T-cell (primary cell): ENCODE measurements around the gene ANKRD63. TPM values are rescaled to one million over a fixed set of nuclear protein-coding genes. Genes with fewer than 3 reads are reported as not detected.

Source experiments
- ATAC-seq, 4 experiments: fragments of 200-7000 bp in 3 of 4; fragments of 150-1000 bp in 1 of 4; cut with Tn5 transposase; replicated peaks in 1 of 4; 1 replicate in 3 of 4; 2 replicates in 1 of 4; pipeline ENCODE4 v1.10.0; 2021; ENCODE audit warnings: moderate library complexity in 3 of 4, mild to moderate bottlenecking in 2 of 4, moderate number of reproducible peaks in 1 of 4
- CTCF ChIA-PET, 2 donors: fragments of 300-600 bp; sonication (Branson Sonifier 250); formaldehyde crosslinking; loops; one replicate each; lab custom pipeline; 2022; ENCODE audit warnings: antibody characterized with exemption in 2 of 2; lab: Charles Lee
- POLR2A ChIA-PET, 2 donors: fragments of 300-600 bp; sonication (Branson Sonifier 250); formaldehyde crosslinking; loops; one replicate each; lab custom pipeline; 2022; ENCODE audit warnings: antibody characterized with exemption in 2 of 2; lab: Charles Lee
- DNase-seq, 35 experiments: peaks; one replicate each; pipeline versions ENCODE4 v3.0.0 to v3.0.0-alpha.2; 2013 to 2023
- H3K27ac ChIP-seq: one replicate; pipeline ENCODE4 v1.5.1; 2013; ENCODE audit warnings: low read length
- H3K27me3 ChIP-seq, 2 experiments: replicated peaks in 1 of 2; 1 replicate in 1 of 2; 2 replicates in 1 of 2; pipeline versions ENCODE4 v1.6.1 to v1.7.0; 2013; ENCODE audit warnings: low read length in 1 of 2, mixed read lengths in 1 of 2; ENCODE audit not compliant: control insufficient read depth in 2 of 2, insufficient read depth in 2 of 2; ENCODE audit errors: extremely low read depth in 1 of 2
- H3K36me3 ChIP-seq, 2 donors: 1 replicate in 1 of 2; 2 replicates in 1 of 2; pipeline versions ENCODE4 v1.6.1 to v1.7.0; 2013; ENCODE audit warnings: low read length in 1 of 2; ENCODE audit not compliant: control insufficient read depth in 2 of 2, insufficient read depth in 1 of 2; ENCODE audit errors: extremely low read depth in 1 of 2
- H3K4me1 ChIP-seq, 2 experiments: 1 replicate in 1 of 2; 2 replicates in 1 of 2; pipeline versions ENCODE4 v1.6.1 to v1.7.0; 2013; ENCODE audit warnings: low read length in 2 of 2, mixed read lengths in 1 of 2; ENCODE audit not compliant: insufficient read depth in 2 of 2, control insufficient read depth in 1 of 2; ENCODE audit errors: extremely low read depth in 1 of 2
- H3K4me3 ChIP-seq, 2 donors: 1 replicate in 1 of 2; 2 replicates in 1 of 2; pipeline versions ENCODE4 v1.5.1 to v1.7.0; 2013; ENCODE audit warnings: mild to moderate bottlenecking in 2 of 2, low read length in 1 of 2, moderate library complexity in 1 of 2; ENCODE audit not compliant: control insufficient read depth in 1 of 2; ENCODE audit errors: extremely low read depth in 1 of 2
- H3K9me3 ChIP-seq: 2 replicates; pipeline ENCODE4 v1.7.0; 2013
- H3K27ac Mint-ChIP-seq, 2 donors: one replicate each; pipeline ENCODE4 v1.8.0; 2020 to 2021; ENCODE audit warnings: mild to moderate bottlenecking in 2 of 2, mixed read lengths in 2 of 2
- H3K27me3 Mint-ChIP-seq, 2 donors: one replicate each; pipeline ENCODE4 v1.8.0; 2021 to 2022; ENCODE audit warnings: mixed read lengths in 2 of 2
- H3K36me3 Mint-ChIP-seq: one replicate; pipeline ENCODE4 v1.8.0; 2021; ENCODE audit warnings: mixed read lengths
- H3K4me1 Mint-ChIP-seq, 3 donors: one replicate each; pipeline ENCODE4 v1.8.0; 2020 to 2022; ENCODE audit warnings: mixed read lengths in 3 of 3, mild to moderate bottlenecking in 1 of 3
- H3K4me3 Mint-ChIP-seq, 3 donors: one replicate each; pipeline ENCODE4 v1.8.0; 2020 to 2022; ENCODE audit warnings: mild to moderate bottlenecking in 3 of 3, mixed read lengths in 3 of 3, moderate library complexity in 3 of 3
- H3K9me3 Mint-ChIP-seq, 3 donors: one replicate each; pipeline ENCODE4 v1.8.0; 2020 to 2022; ENCODE audit warnings: mixed read lengths in 3 of 3
- whole genome bisulfite sequencing: methylation state at CpG from one replicate; pipeline ENCODE4 v1.1.5; 2013; ENCODE audit warnings: missing lambda C conversion rate; ENCODE audit not compliant: insufficient coverage; 5-methylcytosine and 5-hydroxymethylcytosine counted together
- total RNA-seq, 35 experiments: library from RNA in 6 of 35; stranded (reverse) in 6 of 35; fragments of 120-200 nt in 1 of 35; gene quantifications; one replicate each; pipeline versions ENCODE4 v1.2.1 to v1.2.4 and lab custom pipeline; 2013 to 2026

ANKRD63 gene
- total RNA-seq, 5 donors from 2014 or later (not counting 1 experiment from before 2014, with no cell fraction given): 0.23 to 0.38 TPM; not detected in 3

GRCh38 chr15:40329804-40330203 is 46.9 kb upstream of the ANKRD63 start:
- Mint-ChIP-seq H3K4me3 (no peak overlapping the region), H3K4me1 (peaks cover 24 to 48% (median 27%) of the 10 kb centered on the region in 3 donors), H3K36me3 (no peaks in the 10 kb centered on the region), H3K27me3 (no peaks in the 10 kb centered on the region), H3K27ac (no peak overlapping the region), H3K9me3 (no peaks in the 10 kb centered on the region)
- Histone ChIP-seq H3K9me3 (no peaks in the 10 kb centered on the region), H3K27ac (no peak overlapping the region), H3K4me3 (no peak overlapping the region), H3K4me1 (peaks cover 16 to 26% of the 10 kb centered on the region in 2 experiments), H3K27me3 (no peaks in the 10 kb centered on the region), H3K36me3 (no peaks in the 10 kb centered on the region)
- WGBS: 100% methylated on average over 3 of the region's 7 CpGs
- ChIA-PET POLR2A (interaction anchor here in 1 of 2 donors (0.7 kb wide), 1 partner anchor 23 kb away, joined by 4 read pairs; no protein-coding TSS in a partner anchor), CTCF (interaction anchor here in 1 of 2 donors (0.9 to 1.9 kb wide), 2 partner anchors 9 to 55 kb away, joined by 4 to 6 read pairs; no protein-coding TSS in a partner anchor)
- ATAC-seq: no peak
- no peak for DNase-seq

GRCh38 chr15:40328751-40329150 is 45.9 kb upstream of the ANKRD63 start:
- ATAC-seq (no peak), DNase-seq (no peak)
- H3K27ac ChIP-seq: no peak overlapping the region
- 80% methylated on average over 5 of the region's 5 CpGs for WGBS
- ChIA-PET POLR2A (interaction anchor here (0.6 to 0.7 kb wide), 2 partner anchors 68 to 107 kb away, joined by 3 to 4 read pairs; no protein-coding TSS in a partner anchor), CTCF (interaction anchor here (0.7 to 5.1 kb wide), 2 partner anchors 9 to 15 kb away, joined by 3 to 30 read pairs; no protein-coding TSS in a partner anchor)
- no peak overlapping the region for H3K4me3 ChIP-seq
- no peak overlapping the region for H3K27ac Mint-ChIP-seq
- H3K36me3 Mint-ChIP-seq: no peaks in the 10 kb centered on the region
- no peaks in the 10 kb centered on the region for H3K36me3 ChIP-seq
- H3K4me3 Mint-ChIP-seq: no peak overlapping the region
- H3K9me3 Mint-ChIP-seq: no peaks in the 10 kb centered on the region
- no peaks in the 10 kb centered on the region for H3K27me3 ChIP-seq
- H3K4me1 Mint-ChIP-seq: peaks cover 19 to 41% (median 21%) of the 10 kb centered on the region in 3 donors
- peaks cover 7 to 21% of the 10 kb centered on the region in 2 experiments for H3K4me1 ChIP-seq
- H3K27me3 Mint-ChIP-seq: no peaks in the 10 kb centered on the region
- no peaks in the 10 kb centered on the region for H3K9me3 ChIP-seq

- WGBS: 80% methylated on average over 2 of the region's 3 CpGs
- H3K4me3 Mint-ChIP-seq: no peak overlapping the region
- POLR2A ChIA-PET: no interaction called here
Observed at GRCh38 chr15:40328176-40328575, 45.3 kb upstream of the ANKRD63 start.

GRCh38 chr15:40327457-40327856 is 44.6 kb upstream of the ANKRD63 start:
- Histone ChIP-seq H3K9me3 (no peaks in the 10 kb centered on the region), H3K27ac (no peak overlapping the region), H3K27me3 (no peaks in the 10 kb centered on the region), H3K4me3 (no peak overlapping the region), H3K4me1 (peaks cover 9 to 24% of the 10 kb centered on the region in 2 experiments), H3K36me3 (no peaks in the 10 kb centered on the region)
- peaks cover 23 to 30% (median 23%) of the 10 kb centered on the region in 3 donors for H3K4me1 Mint-ChIP-seq
- no peak for DNase-seq
- ChIA-PET CTCF (interaction anchor here (1.7 to 5.1 kb wide), 2 partner anchors 10 to 11 kb away, joined by 5 to 30 read pairs; no protein-coding TSS in a partner anchor), POLR2A (interaction anchor here in 1 of 2 donors (0.5 kb wide), 1 partner anchor 1626 kb away, joined by 4 read pairs; no protein-coding TSS in a partner anchor)
- WGBS: 63% methylated on average over 5 of the region's 6 CpGs
- H3K36me3 Mint-ChIP-seq: no peaks in the 10 kb centered on the region
- no peak for ATAC-seq
- H3K4me3 Mint-ChIP-seq: no peak overlapping the region
- no peaks in the 10 kb centered on the region for H3K27me3 Mint-ChIP-seq
- H3K27ac Mint-ChIP-seq: no peak overlapping the region
- no peaks in the 10 kb centered on the region for H3K9me3 Mint-ChIP-seq

More at GRCh38 chr15:40328176-40328575, 45.3 kb upstream of the ANKRD63 start:
- no peaks in the 10 kb centered on the region for H3K36me3 ChIP-seq
- DNase-seq: no peak
- no peaks in the 10 kb centered on the region for H3K36me3 Mint-ChIP-seq
- no peak overlapping the region for H3K27ac ChIP-seq
- no peak overlapping the region for H3K27ac Mint-ChIP-seq
- no peaks in the 10 kb centered on the region for H3K9me3 Mint-ChIP-seq
- ATAC-seq: no peak
- H3K9me3 ChIP-seq: no peaks in the 10 kb centered on the region
- H3K4me1 ChIP-seq: peaks cover 5 to 17% of the 10 kb centered on the region in 2 experiments
- peaks cover 17 to 37% (median 19%) of the 10 kb centered on the region in 3 donors for H3K4me1 Mint-ChIP-seq
- H3K4me3 ChIP-seq: no peak overlapping the region
- no peaks in the 10 kb centered on the region for H3K27me3 ChIP-seq
- no peaks in the 10 kb centered on the region for H3K27me3 Mint-ChIP-seq
- CTCF ChIA-PET: interaction anchor here in 1 of 2 donors (5.1 kb wide), 1 partner anchor 10 kb away, joined by 30 read pairs; no protein-coding TSS in a partner anchor

GRCh38 chr15:40325700-40326099 is 42.8 kb upstream of the ANKRD63 start:
- DNase-seq (no peak), ATAC-seq (no peak)
- no peaks in the 10 kb centered on the region for H3K36me3 Mint-ChIP-seq
- H3K4me1 Mint-ChIP-seq: peaks cover 34 to 41% (median 35%) of the 10 kb centered on the region in 3 donors
- POLR2A ChIA-PET: no interaction called here
- Histone ChIP-seq H3K9me3 (no peaks in the 10 kb centered on the region), H3K36me3 (no peaks in the 10 kb centered on the region), H3K4me1 (peaks cover 9 to 30% of the 10 kb centered on the region in 2 experiments), H3K4me3 (no peak overlapping the region), H3K27me3 (no peaks in the 10 kb centered on the region), H3K27ac (no peak overlapping the region)
- no peak overlapping the region for H3K27ac Mint-ChIP-seq
- CTCF ChIA-PET: interaction anchor here (0.9 to 5.1 kb wide), 7 partner anchors 9 to 46 kb away, joined by 3 to 30 read pairs (median 4); partner anchors contain the start of gene PLCB2 (in 1 of the 2)
- H3K4me3 Mint-ChIP-seq: peak overlapping the region; percentile 18 to 80 (median 76)
- no peaks in the 10 kb centered on the region for H3K9me3 Mint-ChIP-seq
- H3K27me3 Mint-ChIP-seq: no peaks in the 10 kb centered on the region
- WGBS: 80% methylated on average over 1 of the region's 2 CpGs

- Histone ChIP-seq H3K4me1 (peaks cover 9 to 32% of the 10 kb centered on the region in 2 experiments), H3K9me3 (no peaks in the 10 kb centered on the region), H3K27me3 (no peaks in the 10 kb centered on the region), H3K4me3 (peak overlapping the region in 1 of 2 donors; percentile 50), H3K36me3 (no peaks in the 10 kb centered on the region), H3K27ac (no peak overlapping the region)
- Mint-ChIP-seq H3K9me3 (no peaks in the 10 kb centered on the region), H3K4me3 (peak overlapping the region; percentile 74 to 80 (median 76)), H3K27ac (peak overlapping the region in 1 of 2 donors; percentile 10), H3K36me3 (no peaks in the 10 kb centered on the region), H3K4me1 (peaks cover 34 to 41% (median 35%) of the 10 kb centered on the region in 3 donors), H3K27me3 (peaks cover 0 to 1% of the 10 kb centered on the region in 2 donors)
- DNase-seq (no peak), ATAC-seq (no peak)
- ChIA-PET POLR2A (interaction anchor here (0.7 to 0.9 kb wide), 3 partner anchors 17 to 1449 kb away, joined by 3 to 6 read pairs (median 3); partner anchors contain the start of genes MAPKBP1 (in 1 of the 2) and PLCB2 (in 1 of the 2)), CTCF (interaction anchor here (0.5 to 5.1 kb wide), 12 partner anchors 9 to 1637 kb away, joined by 3 to 30 read pairs (median 3); partner anchors contain the start of gene PLCB2 (in 1 of the 2))
- no CpG with 5 or more reads among the region's 2 CpGs for WGBS
Observed at GRCh38 chr15:40325188-40325587, 42.3 kb upstream of the ANKRD63 start.
